Measurements from ENCODE around the gene C9. TPM values are rescaled to one million over a fixed set of nuclear protein-coding genes. Genes with fewer than 3 reads are reported as not detected.

C9 gene
- total RNA-seq, 2 donors from 2014 or later: 0.57 TPM; not detected in 1

DNA sequence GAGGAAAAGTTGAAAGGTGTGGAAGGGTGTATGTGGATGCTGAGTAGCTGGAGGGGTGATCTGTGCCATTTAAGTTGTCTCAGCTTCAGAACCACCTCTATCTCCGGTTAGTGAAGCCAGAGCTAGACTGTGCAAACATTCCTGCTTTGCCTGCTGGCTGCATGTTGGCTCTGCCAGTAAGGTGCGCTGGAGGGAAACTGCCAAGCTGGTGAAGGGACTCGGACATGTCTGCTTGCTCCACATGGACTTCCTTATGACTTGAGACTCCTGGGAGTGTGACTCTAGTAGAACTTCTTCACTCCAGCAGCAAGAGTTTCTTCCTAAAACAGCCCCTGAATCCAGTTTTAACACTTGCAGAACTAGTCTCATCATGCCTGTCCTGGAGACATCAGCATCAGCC, 32.5 kb upstream of the C9 start:
- H3K9ac ChIP-seq (ENCODE audit: low read depth in 2 of 2, low read length in 2 of 2): no peak overlapping the region
- H3K4me1 ChIP-seq: no peaks in the 10 kb centered on the region
- H3K9me3 ChIP-seq: no peaks in the 10 kb centered on the region
- H3K27me3 ChIP-seq: no peaks in the 10 kb centered on the region
- TF ChIP-seq, protein P1, sequence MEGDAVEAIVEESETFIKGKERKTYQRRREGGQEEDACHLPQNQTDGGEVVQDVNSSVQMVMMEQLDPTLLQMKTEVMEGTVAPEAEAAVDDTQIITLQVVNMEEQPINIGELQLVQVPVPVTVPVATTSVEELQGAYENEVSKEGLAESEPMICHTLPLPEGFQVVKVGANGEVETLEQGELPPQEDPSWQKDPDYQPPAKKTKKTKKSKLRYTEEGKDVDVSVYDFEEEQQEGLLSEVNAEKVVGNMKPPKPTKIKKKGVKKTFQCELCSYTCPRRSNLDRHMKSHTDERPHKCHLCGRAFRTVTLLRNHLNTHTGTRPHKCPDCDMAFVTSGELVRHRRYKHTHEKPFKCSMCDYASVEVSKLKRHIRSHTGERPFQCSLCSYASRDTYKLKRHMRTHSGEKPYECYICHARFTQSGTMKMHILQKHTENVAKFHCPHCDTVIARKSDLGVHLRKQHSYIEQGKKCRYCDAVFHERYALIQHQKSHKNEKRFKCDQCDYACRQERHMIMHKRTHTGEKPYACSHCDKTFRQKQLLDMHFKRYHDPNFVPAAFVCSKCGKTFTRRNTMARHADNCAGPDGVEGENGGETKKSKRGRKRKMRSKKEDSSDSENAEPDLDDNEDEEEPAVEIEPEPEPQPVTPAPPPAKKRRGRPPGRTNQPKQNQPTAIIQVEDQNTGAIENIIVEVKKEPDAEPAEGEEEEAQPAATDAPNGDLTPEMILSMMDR (IDR thresholded peaks at IDR 0.05): no peak
- intact Hi-C loops (cut with DNase I): no loop called here
- no peak overlapping the region for H3K4me3 ChIP-seq
- no peaks in the 10 kb centered on the region for H3K36me3 ChIP-seq
- no peak overlapping the region for H3K27ac ChIP-seq
- DNase-seq: no peak

DNA sequence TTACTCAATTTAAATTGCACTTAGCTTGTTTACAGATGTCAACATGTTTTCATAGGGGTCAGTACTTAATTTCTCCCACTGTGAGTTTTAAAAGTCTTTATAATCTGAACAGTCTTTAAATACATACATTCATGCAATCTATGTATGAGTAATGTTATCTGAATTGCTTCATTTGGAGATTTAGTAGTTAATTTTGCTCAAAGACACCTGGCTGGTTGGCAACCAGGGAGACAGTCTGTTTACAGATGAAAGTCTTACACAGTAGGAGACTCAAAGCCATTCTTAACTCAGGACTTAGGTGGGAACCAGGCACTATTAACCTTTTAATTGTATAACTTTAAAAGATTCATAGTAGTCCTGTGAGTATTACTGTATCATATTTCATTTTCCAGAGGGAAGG, 31.2 kb upstream of the C9 start:
- H3K27me3 ChIP-seq: no peaks in the 10 kb centered on the region
- intact Hi-C loops (cut with DNase I): no loop called here
- H3K27ac ChIP-seq: no peak overlapping the region
- no peaks in the 10 kb centered on the region for H3K4me1 ChIP-seq
- peaks cover 4% of the 10 kb centered on the region for H3K36me3 ChIP-seq
- DNase-seq: no peak
- H3K9me3 ChIP-seq: no peaks in the 10 kb centered on the region
- no peak overlapping the region for H3K4me3 ChIP-seq
- TF ChIP-seq, protein P1 (IDR thresholded peaks at IDR 0.05): no peak
- no peak overlapping the region for H3K9ac ChIP-seq (ENCODE audit: low read depth in 2 of 2, low read length in 2 of 2)

DNA sequence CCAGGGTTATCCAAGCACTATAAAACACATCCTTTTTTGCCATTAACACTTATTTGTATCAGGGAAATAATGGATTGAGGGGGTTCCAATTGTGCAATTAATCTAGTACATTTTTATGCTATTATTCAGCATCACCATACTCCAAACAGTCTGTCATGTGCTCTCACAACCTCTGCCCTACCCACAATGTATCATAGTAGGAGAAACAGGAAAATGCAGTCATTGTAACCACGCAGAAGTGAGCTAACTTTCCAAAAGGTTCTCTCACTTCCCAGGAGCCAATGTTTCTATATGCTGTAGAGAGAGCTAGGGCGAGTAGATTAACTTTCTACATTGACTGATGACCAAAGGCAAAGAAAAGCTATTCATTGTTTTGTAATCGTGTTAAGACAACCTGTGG, 30.7 kb upstream of the C9 start:
- Histone ChIP-seq H3K4me1 (no peaks in the 10 kb centered on the region), H3K4me3 (no peak overlapping the region), H3K9me3 (no peaks in the 10 kb centered on the region), H3K36me3 (peaks cover 4% of the 10 kb centered on the region), H3K27ac (no peak overlapping the region), H3K9ac (ENCODE audit: low read depth in 2 of 2, low read length in 2 of 2) (no peak overlapping the region), H3K27me3 (no peaks in the 10 kb centered on the region)
- intact Hi-C loops (cut with DNase I): no loop called here
- TF ChIP-seq, protein P1 (IDR thresholded peaks at IDR 0.05): no peak
- no peak for DNase-seq

DNA sequence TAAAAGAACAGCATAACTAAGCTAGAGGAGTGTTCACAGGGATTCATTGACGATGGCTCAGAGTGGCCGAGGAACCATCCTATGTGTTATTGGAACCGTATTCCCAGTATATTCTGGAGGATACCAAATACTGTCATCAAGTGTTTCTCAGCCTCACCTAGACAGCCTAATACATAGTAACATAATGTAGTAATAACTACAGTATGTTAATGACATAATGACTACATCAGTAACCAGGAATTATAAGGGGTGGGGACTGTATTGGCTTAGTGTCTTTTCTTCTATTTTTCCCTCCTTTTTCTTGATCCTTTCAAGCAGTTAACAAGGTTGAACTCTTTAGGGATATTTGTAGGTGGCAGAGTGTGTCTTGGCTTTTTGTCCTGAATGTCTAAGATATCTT, 26.6 kb upstream of the C9 start:
- Histone ChIP-seq H3K9ac (ENCODE audit: low read depth in 2 of 2, low read length in 2 of 2) (no peak overlapping the region), H3K4me1 (no peaks in the 10 kb centered on the region), H3K9me3 (no peaks in the 10 kb centered on the region), H3K36me3 (peaks cover 4% of the 10 kb centered on the region), H3K27ac (no peak overlapping the region), H3K27me3 (no peaks in the 10 kb centered on the region), H3K4me3 (no peak overlapping the region)
- intact Hi-C loops (cut with DNase I): no loop called here
- TF ChIP-seq, protein P1 (IDR thresholded peaks at IDR 0.05): no peak
- DNase-seq: no peak

DNA sequence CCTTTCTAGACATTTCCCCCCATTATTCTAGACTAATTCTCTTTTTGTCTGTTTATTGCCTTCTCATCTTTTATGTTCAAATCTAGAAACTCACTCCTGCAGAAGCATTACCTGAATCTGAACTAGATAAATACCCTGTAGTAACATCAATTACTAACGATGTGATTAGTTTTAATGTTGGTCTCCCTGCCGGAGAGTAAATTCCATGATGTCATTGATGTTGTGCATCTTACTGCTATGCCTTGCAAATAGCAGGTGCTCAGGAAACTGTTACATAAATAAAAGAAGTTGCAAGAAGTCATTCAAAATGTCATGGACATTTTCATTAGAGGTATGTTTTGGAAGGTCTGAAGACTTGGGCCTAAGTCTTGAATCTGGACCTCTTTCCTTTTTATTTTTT, 23.0 kb upstream of the C9 start:
- intact Hi-C loops (cut with DNase I): no loop called here
- H3K9ac ChIP-seq (ENCODE audit: low read depth in 2 of 2, low read length in 2 of 2): no peak overlapping the region
- TF ChIP-seq, protein P1 (IDR thresholded peaks at IDR 0.05): no peak
- H3K27ac ChIP-seq: no peak overlapping the region
- H3K4me3 ChIP-seq: no peak overlapping the region
- no peak for DNase-seq
- no peaks in the 10 kb centered on the region for H3K27me3 ChIP-seq
- H3K9me3 ChIP-seq: no peaks in the 10 kb centered on the region
- peaks cover 8% of the 10 kb centered on the region for H3K36me3 ChIP-seq
- no peaks in the 10 kb centered on the region for H3K4me1 ChIP-seq

DNA sequence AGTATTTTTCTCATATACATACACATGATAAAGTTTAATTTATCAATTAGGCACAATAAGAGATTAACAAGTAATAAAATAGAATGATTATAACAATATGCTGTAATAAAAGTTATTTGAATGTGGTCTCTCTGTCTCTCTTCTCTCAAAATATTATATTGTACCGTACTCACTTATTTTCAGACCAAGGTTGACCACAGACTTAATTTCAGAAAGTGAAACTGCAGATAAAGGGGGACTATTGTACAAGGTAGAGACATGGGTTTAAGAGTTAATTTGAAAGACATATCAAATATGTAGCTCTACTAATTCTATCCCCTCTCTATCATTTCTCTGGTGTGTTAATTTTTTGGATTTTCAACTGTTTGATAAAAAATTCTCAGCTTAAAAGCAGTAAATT, 20.0 kb upstream of the C9 start:
- no peak for DNase-seq
- H3K9me3 ChIP-seq: no peaks in the 10 kb centered on the region
- TF ChIP-seq, protein P1 (IDR thresholded peaks at IDR 0.05): no peak
- peaks cover 4% of the 10 kb centered on the region for H3K36me3 ChIP-seq
- H3K4me1 ChIP-seq: no peaks in the 10 kb centered on the region
- intact Hi-C loops (cut with DNase I): no loop called here
- no peak overlapping the region for H3K9ac ChIP-seq (ENCODE audit: low read depth in 2 of 2, low read length in 2 of 2)
- no peak overlapping the region for H3K4me3 ChIP-seq
- H3K27me3 ChIP-seq: no peaks in the 10 kb centered on the region
- no peak overlapping the region for H3K27ac ChIP-seq
